Parathyroid adenoma (tissue), 2 donors: Measurements from ENCODE around the gene L3MBTL1.

ENCODE experiments used
- H2AFZ ChIP-seq: fragments of 300-600 bp; sonication (generic); one replicate; pipeline ENCODE4 v1.7.0; 2017; ENCODE audit warnings: antibody characterized with exemption, mild to moderate bottlenecking
- H3K27ac ChIP-seq: fragments of 300-600 bp; sonication (generic); one replicate; pipeline ENCODE4 v1.7.0; 2017
- H3K27me3 ChIP-seq: fragments of 300-600 bp; sonication (generic); one replicate; pipeline ENCODE4 v1.7.0; 2017; ENCODE audit warnings: low read length; ENCODE audit not compliant: control insufficient read depth, insufficient read depth
- H3K36me3 ChIP-seq: fragments of 300-600 bp; sonication (generic); one replicate; pipeline ENCODE4 v1.7.0; 2017; ENCODE audit warnings: low read length; ENCODE audit not compliant: control insufficient read depth, insufficient read depth
- H3K4me1 ChIP-seq: fragments of 300-600 bp; sonication (generic); one replicate; pipeline ENCODE4 v1.7.0; 2017; ENCODE audit warnings: control low read depth
- H3K4me2 ChIP-seq: fragments of 300-600 bp; sonication (generic); one replicate; pipeline ENCODE4 v1.7.0; 2017; ENCODE audit warnings: low read length
- H3K4me3 ChIP-seq: fragments of 300-600 bp; sonication (generic); one replicate; pipeline ENCODE4 v1.7.0; 2017; ENCODE audit warnings: low read depth, low read length
- H3K79me2 ChIP-seq: fragments of 300-600 bp; sonication (generic); one replicate; pipeline ENCODE4 v1.7.0; 2017; ENCODE audit warnings: control low read depth
- H3K9ac ChIP-seq: fragments of 300-600 bp; sonication (generic); one replicate; pipeline ENCODE4 v1.7.0; 2017; ENCODE audit warnings: mild to moderate bottlenecking
- H3K9me3 ChIP-seq: fragments of 300-600 bp; sonication (generic); one replicate; pipeline ENCODE4 v1.7.0; 2017; ENCODE audit warnings: low read length; ENCODE audit not compliant: control insufficient read depth
- TF ChIP-seq, protein P1 (sequence below): fragments of 300-600 bp; sonication (generic); IDR thresholded peaks from one replicate; pipeline ENCODE4 v1.7.0; 2017; ENCODE audit warnings: antibody characterized with exemption, mild to moderate bottlenecking
- donor health status: primary hyperparathyroidism.

Gene L3MBTL1

DNA sequence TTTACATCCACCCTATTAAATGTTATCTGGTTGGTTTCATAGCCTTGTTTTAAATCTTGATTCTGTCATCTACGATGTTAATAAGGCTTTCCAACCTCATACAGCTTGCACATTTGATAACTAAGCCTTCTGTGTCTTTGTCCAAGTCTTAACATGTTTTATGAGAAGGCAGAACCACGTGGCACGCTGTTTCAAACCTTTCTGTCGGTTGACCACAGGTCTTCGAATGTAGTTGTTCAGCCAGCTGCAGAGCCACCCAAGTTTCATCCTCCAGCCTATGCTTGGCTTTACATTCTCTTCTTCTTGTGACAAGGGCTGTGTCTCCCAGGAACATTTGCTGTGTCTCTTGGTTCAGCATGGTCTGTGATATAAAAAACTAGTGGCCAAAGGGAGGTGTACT, 35.6 kb downstream of the L3MBTL1 start:
- Histone ChIP-seq H2AFZ (no peak overlapping the region), H3K36me3 (no peaks in the 10 kb centered on the region), H3K4me3 (no peak overlapping the region), H3K79me2 (no peaks in the 10 kb centered on the region), H3K4me2 (no peak overlapping the region), H3K27ac (no peak overlapping the region), H3K9me3 (no peaks in the 10 kb centered on the region), H3K9ac (no peak overlapping the region), H3K27me3 (no peaks in the 10 kb centered on the region), H3K4me1 (no peaks in the 10 kb centered on the region)
- TF ChIP-seq, protein P1, sequence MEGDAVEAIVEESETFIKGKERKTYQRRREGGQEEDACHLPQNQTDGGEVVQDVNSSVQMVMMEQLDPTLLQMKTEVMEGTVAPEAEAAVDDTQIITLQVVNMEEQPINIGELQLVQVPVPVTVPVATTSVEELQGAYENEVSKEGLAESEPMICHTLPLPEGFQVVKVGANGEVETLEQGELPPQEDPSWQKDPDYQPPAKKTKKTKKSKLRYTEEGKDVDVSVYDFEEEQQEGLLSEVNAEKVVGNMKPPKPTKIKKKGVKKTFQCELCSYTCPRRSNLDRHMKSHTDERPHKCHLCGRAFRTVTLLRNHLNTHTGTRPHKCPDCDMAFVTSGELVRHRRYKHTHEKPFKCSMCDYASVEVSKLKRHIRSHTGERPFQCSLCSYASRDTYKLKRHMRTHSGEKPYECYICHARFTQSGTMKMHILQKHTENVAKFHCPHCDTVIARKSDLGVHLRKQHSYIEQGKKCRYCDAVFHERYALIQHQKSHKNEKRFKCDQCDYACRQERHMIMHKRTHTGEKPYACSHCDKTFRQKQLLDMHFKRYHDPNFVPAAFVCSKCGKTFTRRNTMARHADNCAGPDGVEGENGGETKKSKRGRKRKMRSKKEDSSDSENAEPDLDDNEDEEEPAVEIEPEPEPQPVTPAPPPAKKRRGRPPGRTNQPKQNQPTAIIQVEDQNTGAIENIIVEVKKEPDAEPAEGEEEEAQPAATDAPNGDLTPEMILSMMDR, result no peak

- no peaks in the 10 kb centered on the region for H3K79me2 ChIP-seq
- H2AFZ ChIP-seq, result no peak overlapping the region
- H3K4me3 ChIP-seq, result no peak overlapping the region
- H3K4me2 ChIP-seq, result no peak overlapping the region
- H3K27me3 ChIP-seq, result no peaks in the 10 kb centered on the region
- TF ChIP-seq, protein P1, result no peak
- H3K9ac ChIP-seq, result no peak overlapping the region
- H3K4me1 ChIP-seq, result no peaks in the 10 kb centered on the region
- H3K27ac ChIP-seq, result no peak overlapping the region
- H3K9me3 ChIP-seq, result no peaks in the 10 kb centered on the region
- H3K36me3 ChIP-seq, result no peaks in the 10 kb centered on the region
Observed at GRCh38 chr20:43544501-43544900, 37.0 kb downstream of the L3MBTL1 start.

- H3K4me2 ChIP-seq, result no peak overlapping the region
- H3K27me3 ChIP-seq, result no peaks in the 10 kb centered on the region
- no peak overlapping the region for H3K27ac ChIP-seq
- H3K79me2 ChIP-seq, result no peaks in the 10 kb centered on the region
- no peak overlapping the region for H3K9ac ChIP-seq
- H3K4me3 ChIP-seq, result no peak overlapping the region
- H3K9me3 ChIP-seq, result no peaks in the 10 kb centered on the region
- no peaks in the 10 kb centered on the region for H3K36me3 ChIP-seq
- H3K4me1 ChIP-seq, result no peaks in the 10 kb centered on the region
- TF ChIP-seq, protein P1, result no peak
- no peak overlapping the region for H2AFZ ChIP-seq
Observed at GRCh38 chr20:43545837-43546578, 38.5 kb downstream of the L3MBTL1 start.

DNA sequence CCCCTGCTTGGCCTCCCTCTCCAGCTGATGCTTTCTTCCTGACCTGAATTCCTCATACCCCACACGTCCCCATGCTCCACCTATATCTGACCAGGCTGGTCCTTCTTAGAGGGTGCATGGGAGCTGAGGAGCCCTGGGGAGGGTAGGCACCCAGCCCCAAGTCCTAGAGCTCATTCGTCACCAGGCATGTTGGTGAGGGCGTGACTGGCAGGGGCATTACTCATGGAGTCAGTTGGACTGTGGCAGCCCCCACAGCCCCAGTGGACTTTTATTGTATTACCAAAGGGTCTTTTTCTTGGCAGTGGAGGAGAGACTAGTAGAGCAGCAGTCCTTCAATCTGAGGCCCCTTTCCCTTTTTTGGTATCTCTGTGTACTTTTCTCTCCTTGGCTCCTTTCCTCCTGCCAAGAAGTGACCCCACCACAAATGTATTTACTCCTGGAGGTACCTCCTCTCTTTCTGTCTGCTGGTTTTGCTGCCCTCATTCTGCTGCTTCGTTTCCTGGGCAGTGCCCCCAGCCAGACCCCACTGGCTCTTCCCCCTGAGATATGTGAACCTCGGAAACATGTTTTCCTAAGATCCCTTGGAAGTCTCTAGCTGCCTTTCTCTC, 40.9 kb downstream of the L3MBTL1 start:
- H3K4me1 ChIP-seq, result no peaks in the 10 kb centered on the region
- no peaks in the 10 kb centered on the region for H3K36me3 ChIP-seq
- H3K9ac ChIP-seq, result no peak overlapping the region
- H2AFZ ChIP-seq, result no peak overlapping the region
- H3K79me2 ChIP-seq, result no peaks in the 10 kb centered on the region
- no peak overlapping the region for H3K4me2 ChIP-seq
- no peak overlapping the region for H3K27ac ChIP-seq
- no peaks in the 10 kb centered on the region for H3K9me3 ChIP-seq
- TF ChIP-seq, protein P1, result no peak
- no peaks in the 10 kb centered on the region for H3K27me3 ChIP-seq
- H3K4me3 ChIP-seq, result no peak overlapping the region
